Dermis microvascular lymphatic vessel endothelial cell (primary cell): ENCODE data around the gene NXPE2. TPM values are rescaled to one million over a fixed set of nuclear protein-coding genes. Genes with fewer than 3 reads are reported as not detected.
"Not testable (repeated sequence)": the region's sequence is repeated elsewhere in the genome, so short reads cannot be mapped to it uniquely, and the experiment has no call there.

Experiments used
- DNase-seq, 2 donors: peaks; one replicate each; pipeline versions ENCODE4 v3.0.0 to v3.0.0-alpha.2; 2010; ENCODE audit warnings: low read depth in 2 of 2
- total RNA-seq: library from RNA; depleted of rRNA; stranded (reverse); fragments of >200 nt; gene quantifications from 2 replicates; pipeline ENCODE4 v1.2.1, GENCODE V29; 2014

Gene NXPE2
- total RNA-seq: not detected in 2 replicates

- DNase-seq: no peak
Measured at GRCh38 chr11:114678125-114679036, at the start of gene NXPE2. NXPE2 (plus strand) TSS chr11:114678527; CDS start chr11:114678576, 49 bp downstream.

- not testable (repeated sequence) for DNase-seq
Measured at GRCh38 chr11:114631445-114631965, 46.8 kb upstream of the NXPE2 start.

- not testable (repeated sequence) for DNase-seq
Measured at GRCh38 chr11:114639440-114639839, 38.9 kb upstream of the NXPE2 start.

GRCh38 chr11:114650661-114651060 lies 27.7 kb upstream of the NXPE2 start:
- no peak for DNase-seq

- DNase-seq: no peak
Measured at GRCh38 chr11:114651145-114651718, 27.1 kb upstream of the NXPE2 start.

- DNase-seq: no peak
Measured at GRCh38 chr11:114653148-114653547, 25.2 kb upstream of the NXPE2 start.

- DNase-seq: no peak
Measured at GRCh38 chr11:114664641-114665040, 13.7 kb upstream of the NXPE2 start.

GRCh38 chr11:114666760-114667159 lies 11.6 kb upstream of the NXPE2 start:
- no peak for DNase-seq

GRCh38 chr11:114668109-114668508 lies 10.2 kb upstream of the NXPE2 start:
- no peak for DNase-seq

GRCh38 chr11:114673661-114674060 lies 4.7 kb upstream of the NXPE2 start:
- DNase-seq: no peak

GRCh38 chr11:114679505-114679904 lies 1.2 kb downstream of the NXPE2 start:
- no peak for DNase-seq

GRCh38 chr11:114683007-114683406 lies 4.7 kb downstream of the NXPE2 start:
- DNase-seq: no peak

- no peak for DNase-seq
Measured at GRCh38 chr11:114684636-114685035, 6.3 kb downstream of the NXPE2 start.

GRCh38 chr11:114685097-114685496 lies 6.8 kb downstream of the NXPE2 start:
- DNase-seq: no peak

GRCh38 chr11:114705280-114706024 lies 27.1 kb downstream of the NXPE2 start:
- no peak for DNase-seq

GRCh38 chr11:114709960-114710359 lies 31.6 kb downstream of the NXPE2 start:
- no peak for DNase-seq

- DNase-seq: no peak
Measured at GRCh38 chr11:114713756-114714155, 35.4 kb downstream of the NXPE2 start.

GRCh38 chr11:114719562-114719961 lies 41.2 kb downstream of the NXPE2 start:
- DNase-seq: no peak

GRCh38 chr11:114724916-114725524 lies 46.7 kb downstream of the NXPE2 start:
- no peak for DNase-seq

- no peak for DNase-seq
Measured at GRCh38 chr11:114725623-114726022, 47.3 kb downstream of the NXPE2 start.

- no peak for DNase-seq
Measured at GRCh38 chr11:114736806-114737205, 58.5 kb downstream of the NXPE2 start.
